ENCODE measurements around the gene ATP2B2.
A peak's percentile ranks its signal among the peaks of the same experiment; 100 is the strongest.

The ATP2B2 gene

GRCh38 chr3:10505050-10505790 is at the start of gene ATP2B2:
ATP2B2 (minus strand) TSS chr3:10505586; CDS start chr3:10449543, 56,043 bp downstream.
- in situ Hi-C loops (cut with HindIII; ENCODE audit: low sequenced_read_pairs), result no loop called here
- peak within 1 kb of the TSS; percentile 29 for H3K4me3 ChIP-seq (ENCODE audit: low read depth, low read length)
- TF ChIP-seq CTCF (IDR thresholded peaks at IDR 0.05; ENCODE audit: low read depth, low read length, missing control alignments), result no peak
- no peak for DNase-seq (ENCODE audit: low read depth)

- no peak overlapping the region for H3K4me3 ChIP-seq (ENCODE audit: low read depth, low read length)
- no peak for DNase-seq (ENCODE audit: low read depth)
- in situ Hi-C loops (cut with HindIII; ENCODE audit: low sequenced_read_pairs), result loop anchor here (5.0 kb wide), 1 partner anchor 72 kb away; no protein-coding TSS in a partner anchor
- no peak for TF ChIP-seq CTCF (IDR thresholded peaks at IDR 0.05; ENCODE audit: low read depth, low read length, missing control alignments)
These were observed 49.4 kb upstream of the ATP2B2 start for GRCh38 chr3:10554746-10555145.

- no peak for TF ChIP-seq CTCF (IDR thresholded peaks at IDR 0.05; ENCODE audit: low read depth, low read length, missing control alignments)
- DNase-seq (ENCODE audit: low read depth), result no peak
- in situ Hi-C loops (cut with HindIII; ENCODE audit: low sequenced_read_pairs), result no loop called here
These were observed 48.8 kb upstream of the ATP2B2 start for GRCh38 chr3:10554236-10554611.

GRCh38 chr3:10553591-10554235 is 48.3 kb upstream of the ATP2B2 start:
- no peak for TF ChIP-seq CTCF (IDR thresholded peaks at IDR 0.05; ENCODE audit: low read depth, low read length, missing control alignments)
- no peak overlapping the region for H3K4me3 ChIP-seq (ENCODE audit: low read depth, low read length)
- DNase-seq (ENCODE audit: low read depth), result no peak
- in situ Hi-C loops (cut with HindIII; ENCODE audit: low sequenced_read_pairs), result no loop called here

More at GRCh38 chr3:10554236-10554611, 48.8 kb upstream of the ATP2B2 start:
- H3K4me3 ChIP-seq (ENCODE audit: low read depth, low read length), result no peak overlapping the region

- no peak for TF ChIP-seq CTCF (IDR thresholded peaks at IDR 0.05; ENCODE audit: low read depth, low read length, missing control alignments)
- in situ Hi-C loops (cut with HindIII; ENCODE audit: low sequenced_read_pairs), result no loop called here
- no peak for DNase-seq (ENCODE audit: low read depth)
- H3K4me3 ChIP-seq (ENCODE audit: low read depth, low read length), result no peak overlapping the region
These were observed 47.2 kb upstream of the ATP2B2 start for GRCh38 chr3:10552631-10552943.

GRCh38 chr3:10551821-10552630 is 46.6 kb upstream of the ATP2B2 start:
- TF ChIP-seq CTCF (IDR thresholded peaks at IDR 0.05; ENCODE audit: low read depth, low read length, missing control alignments), result no peak
- in situ Hi-C loops (cut with HindIII; ENCODE audit: low sequenced_read_pairs), result no loop called here
- DNase-seq (ENCODE audit: low read depth), result peak; percentile 23
- no peak overlapping the region for H3K4me3 ChIP-seq (ENCODE audit: low read depth, low read length)
